Neural cell (in vitro differentiated cells): ENCODE results near the gene KCTD10. TPM values are rescaled to one million over a fixed set of nuclear protein-coding genes. Genes with fewer than 3 reads are reported as not detected.

ENCODE experiments used
- H2AFZ ChIP-seq: fragments of 200-600, 300-800 bp; sonication (generic), shearing (Covaris generic); 2 replicates; pipeline ENCODE4 v1.6.0; 2014; ENCODE audit warnings: low read depth, mild to moderate bottlenecking, antibody characterized with exemption, low read length, moderate library complexity
- H3F3A ChIP-seq: fragments of 200-600 bp; shearing (Covaris generic); 2 replicates; pipeline ENCODE4 v1.6.1; 2016; ENCODE audit warnings: mild to moderate bottlenecking, moderate library complexity, mixed read lengths, antibody characterized with exemption, low read length; ENCODE audit not compliant: insufficient read depth, poor library complexity, severe bottlenecking
- H3K27ac ChIP-seq: fragments of 200-600, 300-800 bp; sonication (generic), shearing (Covaris generic); 2 replicates; pipeline ENCODE4 v1.5.1; 2014; ENCODE audit warnings: mild to moderate bottlenecking, low read length, moderate library complexity
- H3K27me3 ChIP-seq: fragments of 300-800, 200-600 bp; sonication (generic), shearing (Covaris generic); 2 replicates; pipeline ENCODE4 v1.6.0; 2014; ENCODE audit warnings: mild to moderate bottlenecking, low read depth, low read length, moderate library complexity; ENCODE audit not compliant: insufficient read depth
- H3K36me3 ChIP-seq: fragments of 300-800, 200-600 bp; sonication (generic), shearing (Covaris generic); 2 replicates; pipeline ENCODE4 v1.5.1; 2014; ENCODE audit warnings: mild to moderate bottlenecking, antibody characterized with exemption, low read length, moderate library complexity; ENCODE audit not compliant: insufficient read depth
- H3K4me2 ChIP-seq: fragments of 300-800, 200-600 bp; sonication (generic), shearing (Covaris generic); 2 replicates; pipeline ENCODE4 v1.6.0; 2014; ENCODE audit warnings: mild to moderate bottlenecking, low read length
- H3K4me3 ChIP-seq: fragments of 300-800, 200-600 bp; sonication (generic), shearing (Covaris generic); 2 replicates; pipeline ENCODE4 v1.5.1; 2014; ENCODE audit warnings: mild to moderate bottlenecking, low read length, moderate library complexity
- H3K79me2 ChIP-seq: fragments of 200-600 bp; shearing (Covaris generic); replicated peaks from 2 replicates; pipeline ENCODE4 v1.6.0; 2014; ENCODE audit warnings: mild to moderate bottlenecking, low read length, moderate library complexity; ENCODE audit not compliant: insufficient read depth
- H3K9ac ChIP-seq: fragments of 300-800, 200-600 bp; sonication (generic), shearing (Covaris generic); 2 replicates; pipeline ENCODE4 v1.6.1; 2016; ENCODE audit warnings: mild to moderate bottlenecking, low read length, mixed read lengths
- H3K9me2 ChIP-seq: fragments of 200-600 bp; shearing (Covaris generic); 2 replicates; pipeline ENCODE4 v1.6.1; 2016; ENCODE audit warnings: mild to moderate bottlenecking, low read length, mixed read lengths; ENCODE audit not compliant: insufficient read depth
- H3K9me3 ChIP-seq: fragments of 200-600, 300-800 bp; sonication (generic), shearing (Covaris generic); 2 replicates; pipeline ENCODE4 v1.6.1; 2016; ENCODE audit warnings: mild to moderate bottlenecking, mixed run types, low read length, moderate library complexity, mixed read lengths
- H4K20me1 ChIP-seq: fragments of 200-600 bp; shearing (Covaris generic); 2 replicates; pipeline ENCODE4 v1.6.1; 2016; ENCODE audit warnings: mild to moderate bottlenecking, mixed run types; ENCODE audit not compliant: insufficient read depth
- EP300 ChIP-seq: fragments of 450-650 bp; conservative IDR thresholded peaks from 2 replicates; pipeline ENCODE4 v1.6.1; 2014; ENCODE audit warnings: antibody characterized with exemption, mild to moderate bottlenecking, moderate library complexity; ENCODE audit not compliant: poor library complexity, severe bottlenecking
- EZH2 ChIP-seq: fragments of 200-600, 300-800 bp; shearing (Covaris generic), sonication (generic); IDR thresholded peaks from 2 replicates; pipeline ENCODE4 v1.6.1; 2014; ENCODE audit warnings: antibody characterized with exemption, low read length, borderline replicate concordance, mild to moderate bottlenecking; ENCODE audit not compliant: insufficient read depth, poor library complexity, severe bottlenecking
- MXI1 ChIP-seq: fragments of 450-650 bp; conservative IDR thresholded peaks from 2 replicates; pipeline ENCODE4 v1.6.1; 2014; ENCODE audit warnings: antibody characterized with exemption, mild to moderate bottlenecking; ENCODE audit not compliant: poor library complexity, severe bottlenecking
- POLR2AphosphoS5 ChIP-seq: IDR thresholded peaks from 2 replicates; pipeline ENCODE4 v1.6.1; 2012
- RAD21 ChIP-seq: fragments of 450-650 bp; conservative IDR thresholded peaks from 2 replicates; pipeline ENCODE4 v1.6.1; 2014; ENCODE audit warnings: antibody characterized with exemption, mild to moderate bottlenecking, moderate library complexity
- SMC3 ChIP-seq: fragments of 450-650 bp; conservative IDR thresholded peaks from 2 replicates; pipeline ENCODE4 v1.6.1; 2014; ENCODE audit warnings: antibody characterized with exemption, mild to moderate bottlenecking, moderate library complexity; ENCODE audit not compliant: poor library complexity
- TAF1 ChIP-seq: IDR thresholded peaks from 2 replicates; pipeline ENCODE4 v1.6.1; 2012; ENCODE audit warnings: low read depth
- polyA plus RNA-seq: library from polyadenylated mRNA; depleted of rRNA; stranded (reverse); fragments of >200 nt; gene quantifications from 2 replicates; pipeline ENCODE4 v1.2.3, GENCODE V29; 2014
- TF ChIP-seq, protein P1 (sequence below): fragments of 450-650 bp; IDR thresholded peaks from 2 replicates; pipeline ENCODE4 v1.5.1; 2014; ENCODE audit warnings: antibody characterized with exemption, mild to moderate bottlenecking, moderate library complexity; ENCODE audit not compliant: poor library complexity, severe bottlenecking
- TF ChIP-seq, protein P2 (sequence below): IDR thresholded peaks from 2 replicates; pipeline ENCODE4 v1.6.1; 2012; ENCODE audit warnings: borderline replicate concordance

KCTD10 gene
- polyA plus RNA-seq, 1 donor from 2014 or later, result 69.4 TPM

DNA sequence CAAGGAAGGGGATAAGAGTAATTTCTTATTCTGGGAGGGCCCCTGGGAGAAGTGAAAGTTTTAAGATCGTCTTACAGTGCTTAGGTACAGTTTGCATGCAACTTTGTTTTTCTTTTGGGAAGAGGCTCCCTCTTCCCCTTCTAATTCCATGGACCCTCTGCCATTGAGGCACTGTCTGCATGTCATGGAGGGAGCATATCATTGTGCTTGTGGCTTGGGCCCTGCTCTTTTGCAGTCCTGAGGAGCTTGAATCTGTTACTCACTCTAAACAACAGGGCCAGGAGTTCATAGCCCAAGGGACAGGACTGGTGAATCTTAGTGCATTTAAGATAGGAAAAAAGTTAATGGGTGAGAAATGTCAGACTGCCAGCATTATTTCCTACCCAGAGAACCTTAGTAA lies 2.7 kb upstream of the KCTD10 start:
- Histone ChIP-seq H3K4me2 (no peak overlapping the region), H3K9ac (no peak overlapping the region), H3K4me3 (no peak overlapping the region), H3K27me3 (no peaks in the 10 kb centered on the region), H3K79me2 (peaks cover 49% of the 10 kb centered on the region), H3K9me3 (no peaks in the 10 kb centered on the region), H3K27ac (no peak overlapping the region), H4K20me1 (no peaks in the 10 kb centered on the region), H3K9me2 (no peaks in the 10 kb centered on the region), H2AFZ (no peak overlapping the region), H3F3A (no peaks in the 10 kb centered on the region), H3K36me3 (no peaks in the 10 kb centered on the region)
- TF ChIP-seq SMC3 (no peak), RAD21 (no peak), MXI1 (no peak), EZH2 (no peak), EP300 (no peak), POLR2AphosphoS5 (no peak), TAF1 (no peak)
- TF ChIP-seq, protein P1, sequence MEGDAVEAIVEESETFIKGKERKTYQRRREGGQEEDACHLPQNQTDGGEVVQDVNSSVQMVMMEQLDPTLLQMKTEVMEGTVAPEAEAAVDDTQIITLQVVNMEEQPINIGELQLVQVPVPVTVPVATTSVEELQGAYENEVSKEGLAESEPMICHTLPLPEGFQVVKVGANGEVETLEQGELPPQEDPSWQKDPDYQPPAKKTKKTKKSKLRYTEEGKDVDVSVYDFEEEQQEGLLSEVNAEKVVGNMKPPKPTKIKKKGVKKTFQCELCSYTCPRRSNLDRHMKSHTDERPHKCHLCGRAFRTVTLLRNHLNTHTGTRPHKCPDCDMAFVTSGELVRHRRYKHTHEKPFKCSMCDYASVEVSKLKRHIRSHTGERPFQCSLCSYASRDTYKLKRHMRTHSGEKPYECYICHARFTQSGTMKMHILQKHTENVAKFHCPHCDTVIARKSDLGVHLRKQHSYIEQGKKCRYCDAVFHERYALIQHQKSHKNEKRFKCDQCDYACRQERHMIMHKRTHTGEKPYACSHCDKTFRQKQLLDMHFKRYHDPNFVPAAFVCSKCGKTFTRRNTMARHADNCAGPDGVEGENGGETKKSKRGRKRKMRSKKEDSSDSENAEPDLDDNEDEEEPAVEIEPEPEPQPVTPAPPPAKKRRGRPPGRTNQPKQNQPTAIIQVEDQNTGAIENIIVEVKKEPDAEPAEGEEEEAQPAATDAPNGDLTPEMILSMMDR, result no peak
- TF ChIP-seq, protein P2, sequence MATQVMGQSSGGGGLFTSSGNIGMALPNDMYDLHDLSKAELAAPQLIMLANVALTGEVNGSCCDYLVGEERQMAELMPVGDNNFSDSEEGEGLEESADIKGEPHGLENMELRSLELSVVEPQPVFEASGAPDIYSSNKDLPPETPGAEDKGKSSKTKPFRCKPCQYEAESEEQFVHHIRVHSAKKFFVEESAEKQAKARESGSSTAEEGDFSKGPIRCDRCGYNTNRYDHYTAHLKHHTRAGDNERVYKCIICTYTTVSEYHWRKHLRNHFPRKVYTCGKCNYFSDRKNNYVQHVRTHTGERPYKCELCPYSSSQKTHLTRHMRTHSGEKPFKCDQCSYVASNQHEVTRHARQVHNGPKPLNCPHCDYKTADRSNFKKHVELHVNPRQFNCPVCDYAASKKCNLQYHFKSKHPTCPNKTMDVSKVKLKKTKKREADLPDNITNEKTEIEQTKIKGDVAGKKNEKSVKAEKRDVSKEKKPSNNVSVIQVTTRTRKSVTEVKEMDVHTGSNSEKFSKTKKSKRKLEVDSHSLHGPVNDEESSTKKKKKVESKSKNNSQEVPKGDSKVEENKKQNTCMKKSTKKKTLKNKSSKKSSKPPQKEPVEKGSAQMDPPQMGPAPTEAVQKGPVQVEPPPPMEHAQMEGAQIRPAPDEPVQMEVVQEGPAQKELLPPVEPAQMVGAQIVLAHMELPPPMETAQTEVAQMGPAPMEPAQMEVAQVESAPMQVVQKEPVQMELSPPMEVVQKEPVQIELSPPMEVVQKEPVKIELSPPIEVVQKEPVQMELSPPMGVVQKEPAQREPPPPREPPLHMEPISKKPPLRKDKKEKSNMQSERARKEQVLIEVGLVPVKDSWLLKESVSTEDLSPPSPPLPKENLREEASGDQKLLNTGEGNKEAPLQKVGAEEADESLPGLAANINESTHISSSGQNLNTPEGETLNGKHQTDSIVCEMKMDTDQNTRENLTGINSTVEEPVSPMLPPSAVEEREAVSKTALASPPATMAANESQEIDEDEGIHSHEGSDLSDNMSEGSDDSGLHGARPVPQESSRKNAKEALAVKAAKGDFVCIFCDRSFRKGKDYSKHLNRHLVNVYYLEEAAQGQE, result no peak

DNA sequence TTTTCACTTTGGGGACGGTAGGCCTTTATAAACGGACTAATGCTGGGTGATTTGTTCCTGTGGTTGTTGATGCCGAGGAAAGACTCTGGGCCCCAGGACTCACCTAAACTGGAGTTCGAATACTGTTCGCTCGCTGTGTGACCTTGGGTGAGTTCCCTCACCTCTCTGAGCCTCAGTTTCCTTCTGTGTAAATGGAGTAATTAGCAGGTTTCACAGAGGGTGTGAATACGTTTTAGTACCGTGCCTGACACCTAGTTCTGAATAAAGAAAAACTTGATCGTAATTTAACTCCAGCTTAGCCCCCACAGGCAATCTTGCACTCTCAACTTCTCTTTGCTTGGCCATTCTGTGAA lies 839 bp upstream of the KCTD10 start:
- H3K4me2 ChIP-seq, result peak overlapping the region; percentile 54
- no peaks in the 10 kb centered on the region for H3K27me3 ChIP-seq
- peaks cover 66% of the 10 kb centered on the region for H3K79me2 ChIP-seq
- no peaks in the 10 kb centered on the region for H3K9me2 ChIP-seq
- peak overlapping the region; percentile 91 for H3K4me3 ChIP-seq
- peak overlapping the region; percentile 88 for H2AFZ ChIP-seq
- no peaks in the 10 kb centered on the region for H4K20me1 ChIP-seq
- H3K9me3 ChIP-seq, result no peaks in the 10 kb centered on the region
- no peak for TF ChIP-seq RAD21
- TF ChIP-seq, protein P1, result no peak
- TF ChIP-seq EP300, result no peak
- TF ChIP-seq SMC3, result no peak
- no peak for TF ChIP-seq TAF1
- no peak for TF ChIP-seq MXI1
- TF ChIP-seq, protein P2, result no peak
- no peak for TF ChIP-seq EZH2
- no peak for TF ChIP-seq POLR2AphosphoS5
- H3K9ac ChIP-seq, result peak overlapping the region; percentile 96
- H3K36me3 ChIP-seq, result no peaks in the 10 kb centered on the region
- peak overlapping the region; percentile 95 for H3K27ac ChIP-seq
- H3F3A ChIP-seq, result no peaks in the 10 kb centered on the region
